ENCODE measurements around the gene KRTAP20-4.

Gene KRTAP20-4
- 0 to 0.11 (median 0) reads per million in 17 experiments for total RNA-seq

DNA sequence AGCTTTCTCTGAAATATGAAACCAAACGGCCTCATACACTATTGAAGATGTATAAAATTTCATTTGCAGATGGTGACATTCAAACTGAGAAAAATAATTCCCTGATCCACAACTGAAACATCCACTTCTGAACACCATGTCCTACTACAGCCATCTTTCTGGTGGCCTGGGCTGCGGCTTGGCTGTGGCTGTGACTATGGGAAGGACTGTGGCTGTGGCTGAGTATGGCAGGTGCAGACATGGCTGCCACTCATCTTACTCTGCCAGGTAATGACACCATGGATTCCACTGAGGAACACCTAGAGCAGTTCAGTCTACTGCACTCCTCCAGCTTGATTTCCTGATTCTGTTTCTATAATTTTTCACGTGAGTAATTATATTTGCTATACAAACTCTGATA lies at the start of gene KRTAP20-4:
KRTAP20-4 (plus strand) TSS at position 106 of the 400 bp plus-strand sequence.
- no peak for DNase-seq

DNA sequence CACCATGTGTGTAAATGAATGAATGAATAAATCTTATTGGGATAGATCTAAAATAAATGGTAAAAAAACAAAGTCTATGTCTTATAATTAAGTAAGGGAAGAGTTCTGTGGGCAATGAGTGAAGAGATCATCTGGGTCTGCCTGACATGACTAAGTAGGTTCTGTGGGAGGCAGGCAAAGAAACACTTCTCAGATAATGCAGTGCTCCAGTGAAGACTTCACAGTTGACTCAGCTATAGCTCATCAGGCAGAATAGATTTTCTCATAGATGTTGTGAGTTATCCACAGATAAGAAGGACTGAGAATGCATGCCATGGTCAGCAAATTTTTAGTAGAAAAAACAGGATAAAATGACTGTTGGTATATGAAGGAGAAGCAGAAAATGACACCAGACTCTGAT lies 42.7 kb upstream of the KRTAP20-4 start:
- no peak for DNase-seq

DNA sequence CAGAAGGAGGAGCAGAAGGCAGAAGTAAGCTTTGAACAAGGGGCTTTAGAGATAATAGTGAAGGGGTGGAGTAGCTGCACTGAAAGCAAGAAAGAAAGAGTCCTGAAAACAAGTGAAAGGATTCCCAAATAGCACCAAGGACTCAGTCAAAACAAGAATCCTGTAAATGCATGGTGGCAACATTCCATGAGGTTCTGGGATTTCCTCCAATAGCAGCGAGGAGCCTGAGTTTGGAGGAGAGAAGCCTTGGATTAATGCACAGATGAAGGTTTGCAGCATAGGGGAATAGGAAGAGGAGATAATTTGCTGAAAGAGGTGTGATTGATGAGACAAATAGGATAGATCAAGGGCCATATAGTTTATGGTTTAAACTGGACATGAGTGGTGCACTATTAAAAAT lies 41.1 kb upstream of the KRTAP20-4 start:
- no peak for DNase-seq

- no peak for DNase-seq
Measured at GRCh38 chr21:30580132-30580531, 40.3 kb upstream of the KRTAP20-4 start.

- no peak for DNase-seq
Measured at GRCh38 chr21:30582870-30583269, 37.6 kb upstream of the KRTAP20-4 start.

- DNase-seq: no peak
Measured at GRCh38 chr21:30590297-30590696, 30.1 kb upstream of the KRTAP20-4 start, which contains the start of gene KRTAP22-2. TSS of gene KRTAP22-2 (minus strand) at chr21:30590397.

- no peak for DNase-seq
Measured at GRCh38 chr21:30592140-30592539, 28.3 kb upstream of the KRTAP20-4 start, which contains the start of gene KRTAP6-3. TSS of gene KRTAP6-3 (plus strand) at chr21:30592440. CDS start at chr21:30592446, 6 bp downstream.

- DNase-seq: no peak
Measured at GRCh38 chr21:30598802-30599201, 21.6 kb upstream of the KRTAP20-4 start, which contains the start of gene KRTAP6-2. TSS of gene KRTAP6-2 (minus strand) at chr21:30598902. CDS start at chr21:30598874, 28 bp downstream.

- no peak for DNase-seq
Measured at GRCh38 chr21:30600787-30601186, 19.6 kb upstream of the KRTAP20-4 start, which contains the start of gene KRTAP22-1. TSS of gene KRTAP22-1 (plus strand) at chr21:30601087.

DNA sequence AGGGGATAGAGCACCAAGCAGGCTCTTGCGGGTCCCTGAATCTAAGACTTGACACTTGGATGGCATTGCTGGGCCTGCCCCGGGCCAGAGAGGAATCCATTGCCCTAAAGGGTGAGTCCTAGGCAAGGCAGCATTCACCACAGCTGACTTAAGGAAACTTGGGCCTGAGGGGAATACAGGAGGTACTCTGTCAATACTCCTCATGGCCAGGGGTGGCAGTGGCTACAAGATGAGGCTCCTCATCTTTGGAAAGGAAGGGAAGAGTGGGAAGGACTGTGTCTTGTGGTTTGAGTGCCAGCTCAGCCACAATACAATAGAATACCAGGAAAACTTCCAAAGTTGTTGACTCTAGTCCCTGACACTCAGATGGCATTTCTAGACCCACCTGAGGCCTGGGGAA lies 14.5 kb upstream of the KRTAP20-4 start:
- no peak for DNase-seq

DNA sequence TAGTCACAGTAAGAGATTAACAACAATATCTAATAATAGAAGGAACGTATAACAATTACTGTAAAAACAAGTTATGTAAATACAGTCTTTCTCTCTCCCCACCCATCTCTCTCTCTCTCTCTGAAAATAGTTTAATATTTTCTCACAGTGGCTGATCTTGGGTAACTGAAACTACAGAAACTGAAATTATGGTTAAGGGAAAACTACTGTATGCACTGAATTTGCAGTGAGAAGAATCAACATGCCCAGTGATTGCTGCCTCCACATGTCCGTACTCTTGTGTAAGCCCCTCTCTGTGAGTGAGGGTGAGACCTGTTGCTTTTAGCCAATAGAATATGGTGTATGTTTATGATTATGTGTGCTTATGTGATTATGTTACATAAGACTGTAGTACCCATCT lies 8.3 kb upstream of the KRTAP20-4 start:
- DNase-seq: no peak

- DNase-seq: no peak
Measured at GRCh38 chr21:30613836-30614235, 6.6 kb upstream of the KRTAP20-4 start, which contains the start of gene KRTAP6-1. TSS of gene KRTAP6-1 (minus strand) at chr21:30613930. CDS start at chr21:30613904, 26 bp downstream.

GRCh38 chr21:30615199-30615598 lies 5.2 kb upstream of the KRTAP20-4 start:
- DNase-seq: no peak

DNA sequence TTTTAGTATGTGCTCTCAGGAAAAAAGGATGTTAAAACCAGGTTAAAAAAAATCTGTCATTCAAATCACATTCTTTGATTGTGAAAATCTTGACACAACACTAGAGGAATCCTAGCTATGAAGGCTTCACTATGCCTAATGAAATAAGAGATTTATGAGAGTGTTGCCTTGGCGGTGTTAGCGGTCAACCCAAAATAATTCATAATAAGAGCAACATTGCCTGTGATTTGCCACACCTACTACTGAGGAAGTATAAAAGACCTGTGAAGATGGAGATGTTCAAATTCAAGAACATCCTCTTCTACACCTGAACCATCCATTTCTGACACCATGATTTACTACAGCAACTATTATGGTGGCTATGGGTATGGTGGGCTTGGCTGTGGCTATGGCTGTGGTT lies 4.3 kb upstream of the KRTAP20-4 start, which contains the start of gene KRTAP20-1:
KRTAP20-1 (plus strand) TSS at position 301 of the 400 bp plus-strand sequence; CDS start at position 331, 30 bp downstream.
- DNase-seq: no peak

DNA sequence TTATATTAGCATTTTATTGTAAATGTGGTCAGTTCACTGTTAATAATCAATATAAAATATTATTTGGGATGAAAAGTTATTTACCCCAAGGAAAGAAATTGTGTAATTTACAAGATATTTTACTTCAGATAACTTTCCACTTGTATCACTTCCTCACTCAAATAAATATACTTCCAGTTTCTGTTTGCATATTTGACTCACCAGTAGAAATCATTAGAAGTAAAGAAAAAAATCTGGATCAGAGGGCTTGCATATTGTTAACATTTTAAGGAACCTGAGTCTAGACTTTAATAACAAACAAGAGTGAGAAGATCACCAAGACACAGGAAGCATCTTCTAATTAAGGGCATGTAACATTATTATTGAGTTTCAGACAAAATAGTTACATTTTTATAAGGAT lies 347 bp upstream of the KRTAP20-4 start:
- no peak for DNase-seq

DNA sequence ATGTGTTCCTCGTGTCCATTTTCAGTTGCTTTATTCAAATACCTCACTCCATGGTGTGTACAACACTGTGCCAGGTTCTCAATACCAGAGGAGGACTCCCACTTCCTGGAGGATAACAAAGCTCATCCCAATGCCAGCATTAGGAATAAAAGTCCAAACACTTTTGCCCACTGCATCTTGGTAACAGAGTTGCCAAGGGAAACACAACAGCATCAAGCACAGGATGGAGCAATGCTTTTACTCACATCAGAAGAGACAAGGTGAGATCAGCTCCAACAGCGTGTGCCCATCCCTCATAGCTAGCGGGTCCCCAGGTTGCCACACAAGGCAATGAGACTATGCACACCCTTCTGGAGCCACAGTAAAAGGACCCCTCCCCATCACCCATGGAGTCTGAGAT lies 2.9 kb downstream of the KRTAP20-4 start:
- no peak for DNase-seq

GRCh38 chr21:30625449-30626165 lies 5.2 kb downstream of the KRTAP20-4 start:
- DNase-seq: no peak

GRCh38 chr21:30628109-30628508 lies 7.7 kb downstream of the KRTAP20-4 start:
- DNase-seq: no peak

GRCh38 chr21:30629200-30629599 lies 8.8 kb downstream of the KRTAP20-4 start:
- DNase-seq: no peak

DNA sequence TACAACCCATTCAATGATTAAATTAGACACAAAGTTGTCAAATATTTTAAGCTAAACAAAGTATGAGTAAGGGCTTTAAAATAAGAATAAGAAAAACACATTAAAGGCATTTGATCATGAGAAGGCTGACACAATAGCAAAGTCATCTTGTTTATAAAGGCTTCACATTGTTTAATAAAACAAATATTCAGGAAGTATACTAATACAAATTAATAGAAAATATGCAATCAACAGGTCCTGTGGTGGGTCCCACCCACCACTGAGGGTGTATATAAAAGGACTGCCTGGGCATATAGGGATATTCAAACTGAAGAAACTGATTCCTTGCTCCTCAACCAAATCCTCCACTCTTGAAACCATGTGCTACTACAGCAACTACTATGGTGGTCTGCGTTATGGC lies 14.5 kb downstream of the KRTAP20-4 start, which contains the start of gene KRTAP20-2:
KRTAP20-2 (plus strand) TSS at position 301 of the 400 bp plus-strand sequence; CDS start at position 359, 58 bp downstream.
- DNase-seq: no peak

GRCh38 chr21:30638686-30639085 lies 18.3 kb downstream of the KRTAP20-4 start:
- DNase-seq: no peak

DNA sequence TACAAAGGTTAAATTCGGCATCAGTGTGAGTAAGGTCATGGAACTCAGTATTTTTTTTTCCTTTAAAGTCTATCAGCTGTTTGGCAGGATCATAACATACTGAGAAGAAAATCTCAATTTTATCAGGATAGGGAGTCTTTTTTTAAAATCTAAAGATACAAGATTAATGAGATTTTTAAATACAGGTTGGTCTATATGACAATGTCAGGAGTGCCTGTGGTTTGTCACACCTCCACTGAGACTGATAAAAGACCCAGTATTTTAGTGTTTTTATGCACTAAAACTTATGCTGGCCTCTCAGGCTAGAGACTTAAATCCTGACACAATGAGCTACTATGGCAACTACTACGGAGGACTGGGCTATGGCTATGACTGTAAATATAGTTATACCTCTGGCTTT lies 22.1 kb downstream of the KRTAP20-4 start, which contains the start of gene KRTAP20-3:
KRTAP20-3 (plus strand) TSS at position 301 of the 400 bp plus-strand sequence.
- DNase-seq: no peak

- DNase-seq: no peak
Measured at GRCh38 chr21:30646904-30647414, 26.5 kb downstream of the KRTAP20-4 start.

GRCh38 chr21:30652891-30653290 lies 32.5 kb downstream of the KRTAP20-4 start:
- DNase-seq: no peak

Data from suppressor macrophage (primary cell).